Activated naive CD8-positive, alpha-beta T cell treated with anti-CD3 and anti-CD28 coated beads for 36 hours (primary cell): Measurements from ENCODE around the gene POM121C. TPM values are rescaled to one million over a fixed set of nuclear protein-coding genes. Genes with fewer than 3 reads are reported as not detected.
"Not testable (repeated sequence)": the region's sequence is repeated elsewhere in the genome, so short reads cannot be mapped to it uniquely, and the experiment has no call there.

Experiments
- DNase-seq: peaks from one replicate; pipeline ENCODE4 v3.0.0; 2021
- H3K27ac Mint-ChIP-seq: one replicate; pipeline ENCODE4 v1.8.0; 2022; ENCODE audit warnings: mild to moderate bottlenecking, moderate library complexity, mixed read lengths
- H3K27me3 Mint-ChIP-seq: one replicate; pipeline ENCODE4 v1.8.0; 2022; ENCODE audit warnings: mild to moderate bottlenecking, mixed read lengths
- H3K36me3 Mint-ChIP-seq: one replicate; pipeline ENCODE4 v1.8.0; 2021; ENCODE audit warnings: mild to moderate bottlenecking, mixed read lengths
- H3K4me1 Mint-ChIP-seq: one replicate; pipeline ENCODE4 v1.8.0; 2021; ENCODE audit warnings: mixed read lengths
- H3K4me3 Mint-ChIP-seq: one replicate; pipeline ENCODE4 v1.8.0; 2022; ENCODE audit warnings: mild to moderate bottlenecking, moderate library complexity, mixed read lengths
- H3K9me3 Mint-ChIP-seq: one replicate; pipeline ENCODE4 v1.8.0; 2022; ENCODE audit warnings: mixed read lengths
- total RNA-seq, 2 experiments: library from RNA; stranded (reverse); gene quantifications; one replicate each; pipeline ENCODE4 v1.2.3, GENCODE V29; 2021

POM121C gene
- total RNA-seq, 2 experiments from 2014 or later, result 74.2 to 75.3 TPM

- H3K36me3 Mint-ChIP-seq, H3K27ac Mint-ChIP-seq, DNase-seq, H3K4me1 Mint-ChIP-seq, H3K4me3 Mint-ChIP-seq, H3K9me3 Mint-ChIP-seq, H3K27me3 Mint-ChIP-seq: not testable (repeated sequence)
These were observed 118.8 kb downstream of the POM121C start for GRCh38 chr7:75367313-75367712.

Other genes with a start within 250 kb of the POM121C start
- gene TRIM73, start 90.7 kb downstream of the POM121C start, total RNA-seq, result 1 to 10 TPM; 1.1 to 1.5 TPM
- gene SPDYE5, start 6.0 kb upstream of the POM121C start, total RNA-seq, result not detected